Esophagus squamous epithelium (tissue), 5 donors: ENCODE measurements around the gene OR1K1. TPM values are rescaled to one million over a fixed set of nuclear protein-coding genes. Genes with fewer than 3 reads are reported as not detected.
"Not testable (repeated sequence)": the region's sequence is repeated elsewhere in the genome, so short reads cannot be mapped to it uniquely, and the experiment has no call there.

Source experiments
- DNase-seq: peaks from one replicate; lab custom pipeline; 2025; lab: John Stamatoyannopoulos, UW
- H3K27ac ChIP-seq, 4 donors: fragments of 200-600 bp; sonication (generic); one replicate each; pipeline ENCODE4 v1.5.1; 2016 to 2019; ENCODE audit warnings: mild to moderate bottlenecking in 1 of 4
- H3K27me3 ChIP-seq, 4 donors: fragments of 200-600 bp; sonication (generic); 1 replicate in 3 of 4; 2 replicates in 1 of 4; pipeline versions ENCODE4 v1.5.1 to v1.6.0; 2017 to 2021; ENCODE audit warnings: antibody characterized with exemption in 1 of 4
- H3K36me3 ChIP-seq, 3 donors: fragments of 200-600 bp; sonication (generic); one replicate each; pipeline ENCODE4 v1.5.1; 2016 to 2019
- H3K4me1 ChIP-seq, 3 donors: fragments of 200-600 bp; sonication (generic); one replicate each; pipeline ENCODE4 v1.5.1; 2017 to 2019
- H3K4me3 ChIP-seq, 4 donors: fragments of 200-600 bp; sonication (generic); 1 replicate in 3 of 4; 2 replicates in 1 of 4; pipeline ENCODE4 v1.5.1; 2016 to 2019; ENCODE audit warnings: mild to moderate bottlenecking in 2 of 4, moderate library complexity in 1 of 4
- H3K9me3 ChIP-seq, 3 donors: fragments of 200-600 bp; sonication (generic); one replicate each; pipeline ENCODE4 v1.5.1; 2016 to 2019
- CTCF ChIP-seq, 6 experiments: fragments of 450-650 bp in 4 of 6; fragments of 200-600 bp in 2 of 6; sonication (generic) in 2 of 6; IDR thresholded peaks; one replicate each; pipeline ENCODE4 v1.5.1; 2016 to 2019; ENCODE audit warnings: antibody characterized with exemption in 6 of 6, mild to moderate bottlenecking in 4 of 6, moderate library complexity in 4 of 6
- POLR2A ChIP-seq, 4 donors: fragments of 450-650 bp; IDR thresholded peaks; one replicate each; pipeline ENCODE4 v1.6.1; 2017; ENCODE audit warnings: antibody characterized with exemption in 4 of 4, mild to moderate bottlenecking in 4 of 4, moderate library complexity in 3 of 4
- WGBS, 2 donors: methylation state at CpG; one replicate each; pipeline ENCODE4 v1.1.5; 2018; 5-methylcytosine and 5-hydroxymethylcytosine counted together
- intact Hi-C: fragments of 100-400 bp; cut with DNase I; formaldehyde crosslinking; loops from one replicate; pipeline ENCODE4 v1.15.0; 2022
- total RNA-seq, 4 donors: library from RNA; depleted of rRNA; stranded (reverse); fragments of >200 nt; gene quantifications; one replicate each; pipeline ENCODE4 v1.1.0, GENCODE V29; 2016
- donor health status: DM: yes; HTN: yes; CAD: no.

The OR1K1 gene
- total RNA-seq, 4 donors from 2014 or later: not detected

GRCh38 chr9:122797316-122798063 is 2.4 kb upstream of the OR1K1 start:
- no peaks in the 10 kb centered on the region for H3K9me3 ChIP-seq
- no peaks in the 10 kb centered on the region for H3K36me3 ChIP-seq
- DNase-seq: no peak
- no peak overlapping the region for H3K27ac ChIP-seq
- intact Hi-C loops: no loop called here
- no peaks in the 10 kb centered on the region for H3K4me1 ChIP-seq
- H3K4me3 ChIP-seq: no peak overlapping the region
- TF ChIP-seq POLR2A (IDR thresholded peaks at IDR 0.05) (no peak), CTCF (IDR thresholded peaks at IDR 0.05) (no peak)
- WGBS, 2 donors: 64 to 76% methylated on average over 6 of the region's 6 CpGs
- H3K27me3 ChIP-seq: no peaks in the 10 kb centered on the region

- TF ChIP-seq POLR2A (IDR thresholded peaks at IDR 0.05): no peak
- TF ChIP-seq CTCF (IDR thresholded peaks at IDR 0.05): no peak
- 68 to 100% methylated on average over 3 to 4 of the region's 4 CpGs for WGBS, 2 donors
- Histone ChIP-seq H3K4me3 (no peak overlapping the region), H3K4me1 (peaks cover 2 to 27% (median 7%) of the 10 kb centered on the region in 3 donors), H3K9me3 (peaks cover 0 to 6% (median 0%) of the 10 kb centered on the region in 3 donors), H3K27me3 (no peaks in the 10 kb centered on the region), H3K36me3 (no peaks in the 10 kb centered on the region), H3K27ac (no peak overlapping the region)
- intact Hi-C loops: loop anchor here (10.0 kb wide), 1 partner anchor 682 kb away; no protein-coding TSS in a partner anchor
- DNase-seq: no peak
These were observed 6.7 kb downstream of the OR1K1 start for GRCh38 chr9:122806661-122807060.

- no peak for DNase-seq
- H3K4me1 ChIP-seq: peaks cover 2 to 27% (median 7%) of the 10 kb centered on the region in 3 donors
- no peak overlapping the region for H3K27ac ChIP-seq
- H3K27me3 ChIP-seq: no peaks in the 10 kb centered on the region
- H3K36me3 ChIP-seq: no peaks in the 10 kb centered on the region
- TF ChIP-seq POLR2A (IDR thresholded peaks at IDR 0.05) (no peak), CTCF (IDR thresholded peaks at IDR 0.05) (no peak)
- intact Hi-C loops: loop anchor here (10.0 kb wide), 1 partner anchor 683 kb away; no protein-coding TSS in a partner anchor
- 70 to 88% methylated on average over 1 of the region's 1 CpG for WGBS, 2 donors
- H3K4me3 ChIP-seq: no peak overlapping the region
- peaks cover 0 to 6% (median 0%) of the 10 kb centered on the region in 3 donors for H3K9me3 ChIP-seq
These were observed 7.5 kb downstream of the OR1K1 start for GRCh38 chr9:122807271-122807900.

GRCh38 chr9:122808141-122808540 is 8.2 kb downstream of the OR1K1 start:
- intact Hi-C loops: loop anchor here (10.0 kb wide), 1 partner anchor 683 kb away; no protein-coding TSS in a partner anchor
- H3K9me3 ChIP-seq: peaks cover 0 to 6% (median 0%) of the 10 kb centered on the region in 3 donors
- no peak overlapping the region for H3K4me3 ChIP-seq
- no peak for DNase-seq
- H3K4me1 ChIP-seq: peaks cover 2 to 27% (median 7%) of the 10 kb centered on the region in 3 donors
- H3K27me3 ChIP-seq: no peaks in the 10 kb centered on the region
- TF ChIP-seq CTCF (IDR thresholded peaks at IDR 0.05) (no peak), POLR2A (IDR thresholded peaks at IDR 0.05) (no peak)
- no peak overlapping the region for H3K27ac ChIP-seq
- WGBS, 2 donors: 90 to 100% methylated on average over 1 to 3 of the region's 3 CpGs
- H3K36me3 ChIP-seq: no peaks in the 10 kb centered on the region

GRCh38 chr9:122809261-122809660 is 9.3 kb downstream of the OR1K1 start:
- Histone ChIP-seq H3K27ac (peak overlapping the region in 1 of 4 donors; percentile 27), H3K4me1 (peaks cover 2 to 27% (median 7%) of the 10 kb centered on the region in 3 donors), H3K4me3 (peak overlapping the region in 2 of 4 donors; percentile 0 to 7)
- not testable (repeated sequence) for H3K27me3 ChIP-seq, H3K36me3 ChIP-seq, DNase-seq, H3K9me3 ChIP-seq
- intact Hi-C loops: loop anchor here (10.0 kb wide), 1 partner anchor 684 kb away; no protein-coding TSS in a partner anchor
- 46 to 53% methylated on average over 7 of the region's 7 CpGs for whole genome bisulfite sequencing, 2 donors
